Measurements from ENCODE around the gene CTAGE15.
"Not testable (repeated sequence)": the region's sequence is repeated elsewhere in the genome, so short reads cannot be mapped to it uniquely, and the experiment has no call there.

DNA sequence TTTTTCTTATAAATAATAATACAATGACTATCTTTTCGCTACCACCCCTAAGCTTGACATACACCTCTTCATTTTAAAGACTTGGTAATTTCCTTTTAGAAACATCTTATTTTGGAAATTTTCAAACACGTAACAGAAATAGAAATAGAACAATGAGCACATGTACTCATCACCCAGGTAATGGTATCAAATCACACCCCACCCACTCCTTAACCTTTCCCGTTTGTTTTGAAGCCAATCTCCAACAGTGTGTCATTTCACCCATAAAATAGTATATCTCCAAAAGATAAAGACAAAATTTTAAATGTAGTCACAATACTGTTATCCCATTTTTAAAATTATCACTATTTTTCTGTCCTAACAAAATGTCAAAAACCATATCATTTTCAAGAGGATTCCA is 16.6 kb downstream of the CTAGE15 start:
- not testable (repeated sequence) for TF ChIP-seq YY1 (IDR thresholded peaks at IDR 0.05; ENCODE audit: insufficient read depth, insufficient replicate concordance, low read depth, low read length); KDM1A (CRISPR knock-in tag; IDR thresholded peaks at IDR 0.05); POLR2AphosphoS5 (IDR thresholded peaks at IDR 0.05; ENCODE audit: low read depth, low read length)
